HCT116 (cell line): ENCODE data around the gene LRRC4C. TPM values are rescaled to one million over a fixed set of nuclear protein-coding genes. Genes with fewer than 3 reads are reported as not detected.

Source experiments
- ATAC-seq: fragments of 200-7000 bp; cut with Tn5 transposase; 2 replicates; pipeline ENCODE4 v1.9.1; 2020; ENCODE audit warnings: mild to moderate bottlenecking, moderate library complexity
- BruUV-seq: library from RNA; stranded (reverse); fragments of 400-500 nt; replicated peaks from 2 replicates; lab custom pipeline; 2021; lab: Mats Ljungman, UMichigan
- CTCF ChIA-PET: fragments of 300-600 bp; sonication (Branson Sonifier 250); formaldehyde crosslinking; loops from one replicate; lab custom pipeline; 2021; ENCODE audit warnings: antibody characterized with exemption; lab: Charles Lee
- POLR2A ChIA-PET: fragments of 300-600, 350-600 bp; sonication (Branson Sonifier 250); formaldehyde crosslinking; loops from one replicate; lab custom pipeline; 2021; ENCODE audit warnings: antibody characterized with exemption; lab: Charles Lee
- RAD21 ChIA-PET, 2 experiments: fragments of 300-600 bp; sonication (Branson Sonifier 250); formaldehyde crosslinking; loops; one replicate each; lab custom pipeline; 2023; ENCODE audit warnings: low total read pairs in 2 of 2; ENCODE audit not compliant: uncharacterized antibody in 2 of 2, unreplicated experiment in 2 of 2, low non-redundant PET in 1 of 2; lab: Charles Lee
- DNase-seq: peaks from one replicate; pipeline ENCODE4 v3.0.0-alpha.2; 2010; ENCODE audit warnings: low read depth, low spot score
- H2AFZ ChIP-seq: fragments of 200-600 bp; shearing (Covaris generic), sonication (generic); 2 replicates; pipeline ENCODE4 v1.6.1; 2017; ENCODE audit warnings: low read depth, mixed run types, mixed read lengths, antibody characterized with exemption, low read length; ENCODE audit not compliant: poor library complexity, severe bottlenecking
- H3K27ac ChIP-seq: 2 replicates; pipeline ENCODE4 v1.5.1; 2012; ENCODE audit warnings: low read depth, low read length
- H3K27me3 ChIP-seq: fragments of 200-600 bp; sonication (generic); 2 replicates; pipeline ENCODE4 v1.6.1; 2016; ENCODE audit warnings: mixed run types, low read length, mixed read lengths; ENCODE audit not compliant: insufficient read depth
- H3K36me3 ChIP-seq, 2 experiments: fragments of 200-500 bp in 1 of 2; fragments of 200-600 bp in 1 of 2; sonication (Bioruptor generic) in 1 of 2; sonication (generic) in 1 of 2; 2 replicates each; pipeline versions ENCODE4 v1.5.1 to v1.6.1; 2014 to 2016; ENCODE audit warnings: low read length in 2 of 2, inconsistent platforms in 1 of 2, mixed read lengths in 1 of 2, mixed run types in 1 of 2; ENCODE audit not compliant: insufficient read depth in 2 of 2, control insufficient read depth in 1 of 2
- H3K4me1 ChIP-seq, 2 experiments: fragments of 200-600 bp in 1 of 2; sonication (generic) in 1 of 2; 2 replicates each; pipeline versions ENCODE4 v1.5.1 to v1.6.1; 2012 to 2017; ENCODE audit warnings: low read length in 2 of 2, inconsistent platforms in 1 of 2, mild to moderate bottlenecking in 1 of 2, mixed read lengths in 1 of 2, mixed run types in 1 of 2, moderate library complexity in 1 of 2; ENCODE audit not compliant: insufficient read depth in 2 of 2, control insufficient read depth in 1 of 2
- H3K4me2 ChIP-seq: fragments of 200-600 bp; sonication (generic); 2 replicates; pipeline ENCODE4 v1.6.1; 2017; ENCODE audit warnings: mixed run types, low read length, mixed read lengths
- H3K4me3 ChIP-seq, 2 experiments: fragments of 200-600 bp in 1 of 2; sonication (generic) in 1 of 2; replicated peaks in 1 of 2; 2 replicates each; pipeline ENCODE4 v1.5.1; 2011 to 2016; ENCODE audit warnings: low read length in 2 of 2, control low read depth in 1 of 2, low read depth in 1 of 2, mild to moderate bottlenecking in 1 of 2, mixed read lengths in 1 of 2, mixed run types in 1 of 2
- H3K79me2 ChIP-seq: fragments of 200-600 bp; sonication (generic); 2 replicates; pipeline ENCODE4 v1.6.1; 2017; ENCODE audit warnings: mild to moderate bottlenecking, mixed run types, low read length, moderate library complexity, mixed read lengths; ENCODE audit not compliant: insufficient read depth
- H3K9ac ChIP-seq: fragments of 200-600 bp; sonication (generic); 2 replicates; pipeline ENCODE4 v1.6.1; 2016; ENCODE audit warnings: low read length, mixed read lengths
- H3K9me2 ChIP-seq: fragments of 200-600 bp; sonication (generic), shearing (Covaris generic); 2 replicates; pipeline ENCODE4 v1.6.1; 2017; ENCODE audit warnings: mixed run types, mild to moderate bottlenecking, moderate library complexity; ENCODE audit not compliant: insufficient read depth
- H3K9me3 ChIP-seq, 2 experiments: fragments of 200-500 bp in 1 of 2; fragments of 200-600 bp in 1 of 2; sonication (Bioruptor generic) in 1 of 2; sonication (generic) in 1 of 2; 2 replicates each; pipeline ENCODE4 v1.6.1; 2014 to 2017; ENCODE audit warnings: low read length in 2 of 2, mixed read lengths in 2 of 2, inconsistent platforms in 1 of 2, low read depth in 1 of 2, mild to moderate bottlenecking in 1 of 2, mixed run types in 1 of 2, moderate library complexity in 1 of 2; ENCODE audit not compliant: control insufficient read depth in 1 of 2, insufficient read depth in 1 of 2
- H4K20me1 ChIP-seq: fragments of 200-600 bp; sonication (generic), shearing (Covaris generic); 2 replicates; pipeline ENCODE4 v1.6.1; 2017; ENCODE audit warnings: mixed run types, mild to moderate bottlenecking, moderate library complexity; ENCODE audit not compliant: insufficient read depth
- ATF3 ChIP-seq: IDR thresholded peaks from 2 replicates; pipeline ENCODE4 v1.6.1; 2012
- CBX3 ChIP-seq: IDR thresholded peaks from 2 replicates; pipeline ENCODE4 v1.6.1; 2012; ENCODE audit warnings: low read depth
- ELF1 ChIP-seq: IDR thresholded peaks from 2 replicates; pipeline ENCODE4 v1.6.1; 2012; ENCODE audit warnings: low read depth, borderline replicate concordance
- FOSL1 ChIP-seq: IDR thresholded peaks from 2 replicates; pipeline ENCODE4 v1.6.1; 2012; ENCODE audit warnings: low read depth
- JUND ChIP-seq: IDR thresholded peaks from 2 replicates; pipeline ENCODE4 v1.6.1; 2012
- MAX ChIP-seq: IDR thresholded peaks from 2 replicates; pipeline ENCODE4 v1.6.1; 2012
- REST ChIP-seq: IDR thresholded peaks from 2 replicates; pipeline ENCODE4 v1.6.1; 2012; ENCODE audit warnings: low read depth
- SIN3A ChIP-seq: IDR thresholded peaks from 2 replicates; pipeline ENCODE4 v1.6.1; 2012; ENCODE audit warnings: low read depth
- TCF7L2 ChIP-seq: IDR thresholded peaks from 2 replicates; pipeline ENCODE4 v1.7.0; 2011; ENCODE audit warnings: borderline replicate concordance, inconsistent platforms; ENCODE audit not compliant: insufficient read depth, insufficient read length; ENCODE audit errors: extremely low read depth
- YY1 ChIP-seq: IDR thresholded peaks from 2 replicates; pipeline ENCODE4 v1.6.1; 2011; ENCODE audit warnings: low read length, low read depth, moderate library complexity, mild to moderate bottlenecking; ENCODE audit not compliant: insufficient replicate concordance; ENCODE audit errors: extremely low read depth
- intact Hi-C: fragments of 100-400 bp; cut with micrococcal nuclease; formaldehyde crosslinking; loops from 2 replicates; pipeline ENCODE4 v1.10.0; 2022
- total RNA-seq: library from RNA; stranded (reverse); gene quantifications from one replicate; pipeline ENCODE4 v1.2.1, GENCODE V29; 2021; ENCODE audit not compliant: unreplicated experiment

Gene LRRC4C
- total RNA-seq, 1 experiment from 2014 or later: not detected

GRCh38 chr11:40573254-40573891, 886.1 kb downstream of the LRRC4C start:
- Histone ChIP-seq H2AFZ (no peak overlapping the region), H3K4me2 (no peak overlapping the region), H3K4me3 (no peak overlapping the region), H3K9ac (no peak overlapping the region), H3K27me3 (no peaks in the 10 kb centered on the region), H3K9me3 (peaks cover 4 to 17% of the 10 kb centered on the region in 2 experiments; a peak in 2 of 4 replicates), H3K27ac (no peak overlapping the region), H3K36me3 (no peaks in the 10 kb centered on the region), H3K79me2 (no peaks in the 10 kb centered on the region), H3K9me2 (no peaks in the 10 kb centered on the region), H4K20me1 (no peaks in the 10 kb centered on the region), H3K4me1 (no peaks in the 10 kb centered on the region)
- ChIA-PET POLR2A (no interaction called here), CTCF (no interaction called here), RAD21 (no interaction called here)
- no peak for DNase-seq
- intact Hi-C loops: no loop called here
- no TSS peak for BruUV-seq
- TF ChIP-seq ATF3 (no peak), FOSL1 (no peak), SIN3A (no peak), ELF1 (no peak), CBX3 (no peak), YY1 (no peak), MAX (no peak), JUND (no peak)
- no peak for ATAC-seq

- ATAC-seq: no peak
- H3K9me3 ChIP-seq: peaks cover 4 to 17% of the 10 kb centered on the region in 2 experiments; a peak in 2 of 4 replicates
- ChIA-PET POLR2A (no interaction called here), CTCF (no interaction called here), RAD21 (no interaction called here)
- no peaks in the 10 kb centered on the region for H4K20me1 ChIP-seq
- H3K4me3 ChIP-seq: no peak overlapping the region
- BruUV-seq: no TSS peak
- no peak overlapping the region for H3K4me2 ChIP-seq
- no peak overlapping the region for H2AFZ ChIP-seq
- no peaks in the 10 kb centered on the region for H3K9me2 ChIP-seq
- no peak for TF ChIP-seq SIN3A
- no peak for TF ChIP-seq JUND
- TF ChIP-seq REST: no peak
- TF ChIP-seq CBX3: no peak
- TF ChIP-seq MAX: no peak
- TF ChIP-seq TCF7L2: no peak
- no peak for TF ChIP-seq ELF1
- H3K9ac ChIP-seq: no peak overlapping the region
- H3K27ac ChIP-seq: no peak overlapping the region
- no peaks in the 10 kb centered on the region for H3K4me1 ChIP-seq
- intact Hi-C loops: no loop called here
- no peaks in the 10 kb centered on the region for H3K36me3 ChIP-seq
- no peaks in the 10 kb centered on the region for H3K27me3 ChIP-seq
- H3K79me2 ChIP-seq: no peaks in the 10 kb centered on the region
- DNase-seq: no peak
These were observed 889.4 kb downstream of the LRRC4C start for GRCh38 chr11:40569947-40570531.
